Chondrocyte (in vitro differentiated cells): ENCODE measurements around the gene CDH12. TPM values are rescaled to one million over a fixed set of nuclear protein-coding genes. Genes with fewer than 3 reads are reported as not detected.

ENCODE experiments used
- DNase-seq: peaks from one replicate; pipeline ENCODE4 v3.0.0; 2021; ENCODE audit warnings: mixed read lengths, low spot score
- H3K27ac Mint-ChIP-seq: one replicate; pipeline ENCODE4 v1.8.0; 2021; ENCODE audit warnings: mild to moderate bottlenecking, moderate library complexity, mixed read lengths; ENCODE audit not compliant: unreplicated experiment
- H3K27me3 Mint-ChIP-seq: 2 replicates; pipeline ENCODE4 v1.8.0; 2021; ENCODE audit warnings: low read depth, mixed read lengths
- H3K36me3 Mint-ChIP-seq: 2 replicates; pipeline ENCODE4 v1.8.0; 2021; ENCODE audit warnings: low read depth, mixed read lengths
- H3K4me1 Mint-ChIP-seq: 2 replicates; pipeline ENCODE4 v1.8.0; 2021; ENCODE audit warnings: low read depth, mild to moderate bottlenecking, mixed read lengths
- H3K4me3 Mint-ChIP-seq: one replicate; pipeline ENCODE4 v1.8.0; 2021; ENCODE audit warnings: mild to moderate bottlenecking, moderate library complexity, mixed read lengths; ENCODE audit not compliant: unreplicated experiment
- H3K9me3 Mint-ChIP-seq: 2 replicates; pipeline ENCODE4 v1.8.0; 2021; ENCODE audit warnings: low read depth, mixed read lengths
- total RNA-seq: library from RNA; stranded (reverse); gene quantifications from 3 replicates; pipeline ENCODE4 v1.2.1, GENCODE V29; 2021
- TF ChIP-seq, protein P1 (sequence below): fragments of 200-600 bp; sonication (generic); IDR thresholded peaks from 2 replicates; pipeline ENCODE4 v1.5.0; 2021; ENCODE audit warnings: antibody characterized with exemption, mild to moderate bottlenecking, moderate library complexity

The CDH12 gene
- total RNA-seq, 1 donor from 2014 or later: not detected

DNA sequence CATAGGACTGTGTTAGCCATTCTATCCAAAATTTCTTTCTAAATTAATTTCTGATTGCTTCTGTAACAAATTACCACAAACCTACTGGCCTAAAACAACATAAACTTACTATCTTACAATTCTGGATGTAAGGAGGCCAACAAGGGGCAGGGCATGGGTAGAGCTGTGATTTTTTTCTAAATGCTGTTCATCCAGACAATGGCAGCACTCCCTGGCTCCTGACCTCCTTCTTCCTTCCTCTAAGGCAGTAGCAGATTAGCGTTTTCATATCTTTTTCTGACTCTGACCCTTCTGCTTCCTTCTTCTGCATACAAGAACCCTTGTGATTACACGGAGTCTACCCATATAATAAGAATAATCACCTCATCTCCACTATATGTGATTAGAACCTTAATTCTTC is 1005.8 kb downstream of the CDH12 start:
- Mint-ChIP-seq H3K4me3 (no peak overlapping the region), H3K36me3 (no peaks in the 10 kb centered on the region), H3K27me3 (peaks cover 6% of the 10 kb centered on the region), H3K9me3 (no peaks in the 10 kb centered on the region), H3K4me1 (no peaks in the 10 kb centered on the region), H3K27ac (no peak overlapping the region)
- TF ChIP-seq, protein P1, sequence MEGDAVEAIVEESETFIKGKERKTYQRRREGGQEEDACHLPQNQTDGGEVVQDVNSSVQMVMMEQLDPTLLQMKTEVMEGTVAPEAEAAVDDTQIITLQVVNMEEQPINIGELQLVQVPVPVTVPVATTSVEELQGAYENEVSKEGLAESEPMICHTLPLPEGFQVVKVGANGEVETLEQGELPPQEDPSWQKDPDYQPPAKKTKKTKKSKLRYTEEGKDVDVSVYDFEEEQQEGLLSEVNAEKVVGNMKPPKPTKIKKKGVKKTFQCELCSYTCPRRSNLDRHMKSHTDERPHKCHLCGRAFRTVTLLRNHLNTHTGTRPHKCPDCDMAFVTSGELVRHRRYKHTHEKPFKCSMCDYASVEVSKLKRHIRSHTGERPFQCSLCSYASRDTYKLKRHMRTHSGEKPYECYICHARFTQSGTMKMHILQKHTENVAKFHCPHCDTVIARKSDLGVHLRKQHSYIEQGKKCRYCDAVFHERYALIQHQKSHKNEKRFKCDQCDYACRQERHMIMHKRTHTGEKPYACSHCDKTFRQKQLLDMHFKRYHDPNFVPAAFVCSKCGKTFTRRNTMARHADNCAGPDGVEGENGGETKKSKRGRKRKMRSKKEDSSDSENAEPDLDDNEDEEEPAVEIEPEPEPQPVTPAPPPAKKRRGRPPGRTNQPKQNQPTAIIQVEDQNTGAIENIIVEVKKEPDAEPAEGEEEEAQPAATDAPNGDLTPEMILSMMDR: no peak
- no peak for DNase-seq

DNA sequence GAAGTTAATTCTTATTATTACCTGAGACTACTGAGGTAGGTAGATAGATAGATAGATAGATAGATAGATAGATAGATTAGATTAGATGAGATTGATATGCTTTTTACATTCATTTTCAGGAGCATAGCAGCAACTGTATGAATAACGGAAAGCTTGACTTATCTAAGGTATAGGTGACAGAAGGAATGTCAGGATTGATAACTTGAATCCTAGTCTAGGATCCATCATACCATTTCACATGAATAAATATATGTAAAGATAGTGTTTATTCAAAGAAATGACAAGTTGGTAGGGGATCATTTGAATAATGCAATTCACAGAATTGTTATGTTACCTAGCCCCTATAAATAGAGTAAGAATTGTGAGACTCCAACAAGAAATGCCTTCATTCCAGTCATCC is 1008.2 kb downstream of the CDH12 start:
- TF ChIP-seq, protein P1: no peak
- H3K27ac Mint-ChIP-seq: no peak overlapping the region
- peaks cover 6% of the 10 kb centered on the region for H3K27me3 Mint-ChIP-seq
- no peak overlapping the region for H3K4me3 Mint-ChIP-seq
- H3K36me3 Mint-ChIP-seq: no peaks in the 10 kb centered on the region
- H3K4me1 Mint-ChIP-seq: no peaks in the 10 kb centered on the region
- DNase-seq: no peak
- H3K9me3 Mint-ChIP-seq: no peaks in the 10 kb centered on the region

DNA sequence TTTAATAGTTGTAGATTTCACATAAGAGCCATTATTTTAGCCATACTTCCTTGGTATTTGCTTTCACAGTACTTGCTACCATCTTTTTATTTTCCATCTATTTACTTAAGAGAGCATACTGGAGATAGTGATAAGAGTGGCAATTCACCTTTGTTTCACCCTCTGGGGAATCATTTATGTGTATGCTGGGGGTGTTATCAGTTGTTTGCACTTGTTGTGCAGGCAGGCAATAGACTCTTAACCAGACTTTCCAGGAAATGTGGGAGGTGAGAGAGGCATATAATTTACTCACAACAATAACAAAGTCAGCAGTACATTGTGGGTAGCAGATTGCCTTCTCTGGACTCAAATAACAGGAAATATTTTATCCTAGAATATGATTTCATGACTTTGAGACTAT is 1018.3 kb downstream of the CDH12 start:
- H3K27me3 Mint-ChIP-seq: peaks cover 1% of the 10 kb centered on the region
- no peak for DNase-seq
- H3K36me3 Mint-ChIP-seq: no peaks in the 10 kb centered on the region
- no peaks in the 10 kb centered on the region for H3K9me3 Mint-ChIP-seq
- H3K27ac Mint-ChIP-seq: no peak overlapping the region
- no peaks in the 10 kb centered on the region for H3K4me1 Mint-ChIP-seq
- TF ChIP-seq, protein P1: no peak
- no peak overlapping the region for H3K4me3 Mint-ChIP-seq

DNA sequence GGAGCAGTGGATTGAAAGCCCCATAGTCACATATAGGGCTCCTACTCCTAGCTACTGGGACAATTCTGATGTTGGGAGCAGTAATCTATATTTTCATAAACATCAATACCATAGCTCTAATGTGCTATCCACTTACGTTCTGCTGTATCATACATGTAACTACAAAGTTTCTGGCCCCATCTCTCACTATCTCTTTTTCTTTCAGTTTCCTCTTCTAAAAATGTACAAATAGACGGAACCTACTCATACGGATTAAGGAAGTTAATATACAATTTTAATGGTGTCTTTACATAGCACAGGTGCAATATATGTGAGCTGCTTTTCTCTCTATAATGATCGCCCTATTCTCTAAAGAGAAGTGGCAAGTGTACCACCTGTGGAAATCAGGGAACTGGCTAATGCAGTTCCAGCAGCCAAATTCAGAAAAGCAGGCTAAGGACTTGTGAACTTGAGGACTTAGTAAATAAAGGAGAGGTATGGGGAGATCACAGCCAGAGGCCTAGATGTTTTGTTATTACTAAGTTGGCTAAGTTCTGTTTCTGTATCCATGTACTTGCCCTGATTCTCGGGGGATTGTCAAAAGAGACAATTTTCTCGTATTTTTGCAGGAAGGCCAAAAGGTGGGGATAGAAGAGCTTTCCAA is 1021.9 kb downstream of the CDH12 start:
- no peak for DNase-seq
- Mint-ChIP-seq H3K36me3 (no peaks in the 10 kb centered on the region), H3K4me1 (no peaks in the 10 kb centered on the region), H3K9me3 (no peaks in the 10 kb centered on the region), H3K4me3 (no peak overlapping the region), H3K27ac (no peak overlapping the region), H3K27me3 (peaks cover 3% of the 10 kb centered on the region)
- TF ChIP-seq, protein P1: no peak

GRCh38 chr5:21826884-21827283 is 1026.3 kb downstream of the CDH12 start:
- TF ChIP-seq, protein P1: no peak

More at GRCh38 chr5:21826884-21827283, 1026.3 kb downstream of the CDH12 start:
- Mint-ChIP-seq H3K36me3 (no peaks in the 10 kb centered on the region), H3K27ac (no peak overlapping the region), H3K27me3 (peaks cover 28% of the 10 kb centered on the region), H3K4me3 (no peak overlapping the region), H3K9me3 (no peaks in the 10 kb centered on the region), H3K4me1 (no peaks in the 10 kb centered on the region)
- no peak for DNase-seq
